ENCODE results near the gene GPR161.

The GPR161 gene

GRCh38 chr1:168164771-168165170, 28.0 kb upstream of the GPR161 start:
- no peak overlapping the region for H2AFZ ChIP-seq (ENCODE audit: low read length)
- no peak for TF ChIP-seq EZH2 (IDR thresholded peaks at IDR 0.05; ENCODE audit: borderline replicate concordance, low read length)
- no peak for TF ChIP-seq CTCF (IDR thresholded peaks at IDR 0.05; ENCODE audit: low read length)
- H3K4me3 ChIP-seq (ENCODE audit: low read depth, low read length, poor library complexity, severe bottlenecking): no peak overlapping the region
- no peaks in the 10 kb centered on the region for H3K9me2 ChIP-seq (ENCODE audit: low read depth, low read length)
- H3K9me3 ChIP-seq (ENCODE audit: low read length): peaks cover 10% of the 10 kb centered on the region
- no peaks in the 10 kb centered on the region for H4K20me1 ChIP-seq (ENCODE audit: insufficient read depth, low read length)
- no peak overlapping the region for H3K27ac ChIP-seq (ENCODE audit: low read depth, low read length, poor library complexity, severe bottlenecking)
- H3F3A ChIP-seq (ENCODE audit: insufficient read depth, low read length): no peaks in the 10 kb centered on the region
- H3K4me1 ChIP-seq (ENCODE audit: insufficient read depth, low read length, severe bottlenecking): peaks cover 10% of the 10 kb centered on the region
- no peaks in the 10 kb centered on the region for H3K27me3 ChIP-seq (ENCODE audit: insufficient read depth, low read length)
- H3K79me2 ChIP-seq (ENCODE audit: insufficient read depth, low read length): no peaks in the 10 kb centered on the region
- no peak overlapping the region for H3K4me2 ChIP-seq (ENCODE audit: low read length)
- no peak overlapping the region for H3K9ac ChIP-seq (ENCODE audit: low read length)
- no peaks in the 10 kb centered on the region for H3K36me3 ChIP-seq (ENCODE audit: insufficient read depth, low read length)

- TF ChIP-seq EZH2 (IDR thresholded peaks at IDR 0.05; ENCODE audit: borderline replicate concordance, low read length): no peak
- TF ChIP-seq CTCF (IDR thresholded peaks at IDR 0.05; ENCODE audit: low read length): no peak
- H3K9ac ChIP-seq (ENCODE audit: low read length): no peak overlapping the region
- H2AFZ ChIP-seq (ENCODE audit: low read length): no peak overlapping the region
- H3K4me1 ChIP-seq (ENCODE audit: insufficient read depth, low read length, severe bottlenecking): peaks cover 10% of the 10 kb centered on the region
- H3K9me3 ChIP-seq (ENCODE audit: low read length): peaks cover 10% of the 10 kb centered on the region
- H3K4me3 ChIP-seq (ENCODE audit: low read depth, low read length, poor library complexity, severe bottlenecking): no peak overlapping the region
- no peaks in the 10 kb centered on the region for H3K36me3 ChIP-seq (ENCODE audit: insufficient read depth, low read length)
- H3F3A ChIP-seq (ENCODE audit: insufficient read depth, low read length): no peaks in the 10 kb centered on the region
- H3K27me3 ChIP-seq (ENCODE audit: insufficient read depth, low read length): no peaks in the 10 kb centered on the region
- H3K9me2 ChIP-seq (ENCODE audit: low read depth, low read length): no peaks in the 10 kb centered on the region
- H3K27ac ChIP-seq (ENCODE audit: low read depth, low read length, poor library complexity, severe bottlenecking): no peak overlapping the region
- H3K4me2 ChIP-seq (ENCODE audit: low read length): no peak overlapping the region
- no peaks in the 10 kb centered on the region for H4K20me1 ChIP-seq (ENCODE audit: insufficient read depth, low read length)
- no peaks in the 10 kb centered on the region for H3K79me2 ChIP-seq (ENCODE audit: insufficient read depth, low read length)
Measured at GRCh38 chr1:168163670-168164069, 26.9 kb upstream of the GPR161 start.

GRCh38 chr1:168161459-168161858, 24.7 kb upstream of the GPR161 start:
- Histone ChIP-seq H3F3A (ENCODE audit: insufficient read depth, low read length) (no peaks in the 10 kb centered on the region), H3K36me3 (ENCODE audit: insufficient read depth, low read length) (no peaks in the 10 kb centered on the region), H2AFZ (ENCODE audit: low read length) (no peak overlapping the region), H3K9me3 (ENCODE audit: low read length) (peaks cover 10% of the 10 kb centered on the region), H3K27me3 (ENCODE audit: insufficient read depth, low read length) (no peaks in the 10 kb centered on the region), H3K79me2 (ENCODE audit: insufficient read depth, low read length) (no peaks in the 10 kb centered on the region), H3K4me3 (ENCODE audit: low read depth, low read length, poor library complexity, severe bottlenecking) (no peak overlapping the region), H3K27ac (ENCODE audit: low read depth, low read length, poor library complexity, severe bottlenecking) (no peak overlapping the region), H3K4me2 (ENCODE audit: low read length) (no peak overlapping the region), H3K4me1 (ENCODE audit: insufficient read depth, low read length, severe bottlenecking) (peaks cover 10% of the 10 kb centered on the region), H4K20me1 (ENCODE audit: insufficient read depth, low read length) (no peaks in the 10 kb centered on the region), H3K9me2 (ENCODE audit: low read depth, low read length) (no peaks in the 10 kb centered on the region), H3K9ac (ENCODE audit: low read length) (no peak overlapping the region)
- TF ChIP-seq CTCF (IDR thresholded peaks at IDR 0.05; ENCODE audit: low read length) (no peak), EZH2 (IDR thresholded peaks at IDR 0.05; ENCODE audit: borderline replicate concordance, low read length) (no peak)
